Measurements from ENCODE around the gene BACH2. TPM values are rescaled to one million over a fixed set of nuclear protein-coding genes. Genes with fewer than 3 reads are reported as not detected.

The BACH2 gene
- total and polyA plus RNA-seq, 12 donors = 0.16 to 4.7 (median 2.4) TPM

- ATAC-seq (no peak), DNase-seq (no peak)
- H3K4me3 ChIP-seq = no peak overlapping the region
- WGBS, 2 donors = 96 to 98% methylated on average over 5 of the region's 5 CpGs
- H3K36me3 ChIP-seq = peaks cover 0 to 13% (median 0%) of the 10 kb centered on the region in 9 donors
- TF ChIP-seq, protein P1, sequence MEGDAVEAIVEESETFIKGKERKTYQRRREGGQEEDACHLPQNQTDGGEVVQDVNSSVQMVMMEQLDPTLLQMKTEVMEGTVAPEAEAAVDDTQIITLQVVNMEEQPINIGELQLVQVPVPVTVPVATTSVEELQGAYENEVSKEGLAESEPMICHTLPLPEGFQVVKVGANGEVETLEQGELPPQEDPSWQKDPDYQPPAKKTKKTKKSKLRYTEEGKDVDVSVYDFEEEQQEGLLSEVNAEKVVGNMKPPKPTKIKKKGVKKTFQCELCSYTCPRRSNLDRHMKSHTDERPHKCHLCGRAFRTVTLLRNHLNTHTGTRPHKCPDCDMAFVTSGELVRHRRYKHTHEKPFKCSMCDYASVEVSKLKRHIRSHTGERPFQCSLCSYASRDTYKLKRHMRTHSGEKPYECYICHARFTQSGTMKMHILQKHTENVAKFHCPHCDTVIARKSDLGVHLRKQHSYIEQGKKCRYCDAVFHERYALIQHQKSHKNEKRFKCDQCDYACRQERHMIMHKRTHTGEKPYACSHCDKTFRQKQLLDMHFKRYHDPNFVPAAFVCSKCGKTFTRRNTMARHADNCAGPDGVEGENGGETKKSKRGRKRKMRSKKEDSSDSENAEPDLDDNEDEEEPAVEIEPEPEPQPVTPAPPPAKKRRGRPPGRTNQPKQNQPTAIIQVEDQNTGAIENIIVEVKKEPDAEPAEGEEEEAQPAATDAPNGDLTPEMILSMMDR (IDR thresholded peaks at IDR 0.05) = no peak
- H3K27me3 ChIP-seq = no peaks in the 10 kb centered on the region
- H3K9me3 ChIP-seq = peaks cover 0 to 17% (median 0%) of the 10 kb centered on the region in 11 donors
- no peak overlapping the region for H3K27ac ChIP-seq
- peaks cover 0 to 4% (median 0%) of the 10 kb centered on the region in 9 donors for H3K4me1 ChIP-seq
- intact Hi-C loops (cut with DNase I) = loop anchor here in 1 of 10 donors (10.0 kb wide), 1 partner anchor 48 kb away; no protein-coding TSS in a partner anchor
These were observed 23.7 kb downstream of the BACH2 start for GRCh38 chr6:90272895-90273294.

GRCh38 chr6:90271831-90272230 lies 24.8 kb downstream of the BACH2 start:
- Histone ChIP-seq H3K4me1 (no peaks in the 10 kb centered on the region), H3K27me3 (no peaks in the 10 kb centered on the region), H3K27ac (no peak overlapping the region), H3K9me3 (peaks cover 0 to 17% (median 0%) of the 10 kb centered on the region in 11 donors), H3K36me3 (peaks cover 0 to 13% (median 0%) of the 10 kb centered on the region in 9 donors), H3K4me3 (no peak overlapping the region)
- TF ChIP-seq, protein P1 (IDR thresholded peaks at IDR 0.05) = no peak
- 70 to 77% methylated on average over 7 of the region's 7 CpGs for WGBS, 2 donors
- no peak for ATAC-seq
- DNase-seq = no peak
- intact Hi-C loops (cut with DNase I) = loop anchor here in 1 of 10 donors (10.0 kb wide), 1 partner anchor 47 kb away; no protein-coding TSS in a partner anchor

- intact Hi-C loops (cut with DNase I) = no loop called here
- no peak for DNase-seq
- ATAC-seq = no peak
- H3K9me3 ChIP-seq = peaks cover 0 to 17% (median 0%) of the 10 kb centered on the region in 11 donors
- 92 to 95% methylated on average over 1 of the region's 1 CpG for WGBS, 2 donors
- TF ChIP-seq, protein P1 (IDR thresholded peaks at IDR 0.05) = no peak
- no peak overlapping the region for H3K4me3 ChIP-seq
- H3K4me1 ChIP-seq = no peaks in the 10 kb centered on the region
- H3K27ac ChIP-seq = no peak overlapping the region
- H3K36me3 ChIP-seq = peaks cover 0 to 13% (median 0%) of the 10 kb centered on the region in 9 donors
- no peaks in the 10 kb centered on the region for H3K27me3 ChIP-seq
These were observed 27.3 kb downstream of the BACH2 start for GRCh38 chr6:90269334-90269733.

GRCh38 chr6:90268178-90268577 lies 28.5 kb downstream of the BACH2 start:
- no peaks in the 10 kb centered on the region for H3K27me3 ChIP-seq
- no peak for ATAC-seq

More at GRCh38 chr6:90268178-90268577, 28.5 kb downstream of the BACH2 start:
- intact Hi-C loops (cut with DNase I) = no loop called here
- 72 to 79% methylated on average over 3 of the region's 3 CpGs for WGBS, 2 donors
- peaks cover 0 to 17% (median 0%) of the 10 kb centered on the region in 11 donors for H3K9me3 ChIP-seq
- TF ChIP-seq, protein P1 (IDR thresholded peaks at IDR 0.05) = no peak
- no peak overlapping the region for H3K4me3 ChIP-seq
- H3K27ac ChIP-seq = no peak overlapping the region
- H3K4me1 ChIP-seq = peaks cover 0 to 3% (median 0%) of the 10 kb centered on the region in 9 donors
- H3K36me3 ChIP-seq = peaks cover 0 to 13% (median 0%) of the 10 kb centered on the region in 9 donors
- DNase-seq = no peak

All from heart right ventricle (tissue), 16 donors.